Endothelial cell of hepatic sinusoid (primary cell): Measurements from ENCODE around the gene IL1RAP.

Experiments
- in situ Hi-C: cut with HindIII; loops from 2 replicates; pipeline ENCODE4 v1.10.0; 2017; ENCODE audit warnings: low sequenced_read_pairs

The IL1RAP gene

DNA sequence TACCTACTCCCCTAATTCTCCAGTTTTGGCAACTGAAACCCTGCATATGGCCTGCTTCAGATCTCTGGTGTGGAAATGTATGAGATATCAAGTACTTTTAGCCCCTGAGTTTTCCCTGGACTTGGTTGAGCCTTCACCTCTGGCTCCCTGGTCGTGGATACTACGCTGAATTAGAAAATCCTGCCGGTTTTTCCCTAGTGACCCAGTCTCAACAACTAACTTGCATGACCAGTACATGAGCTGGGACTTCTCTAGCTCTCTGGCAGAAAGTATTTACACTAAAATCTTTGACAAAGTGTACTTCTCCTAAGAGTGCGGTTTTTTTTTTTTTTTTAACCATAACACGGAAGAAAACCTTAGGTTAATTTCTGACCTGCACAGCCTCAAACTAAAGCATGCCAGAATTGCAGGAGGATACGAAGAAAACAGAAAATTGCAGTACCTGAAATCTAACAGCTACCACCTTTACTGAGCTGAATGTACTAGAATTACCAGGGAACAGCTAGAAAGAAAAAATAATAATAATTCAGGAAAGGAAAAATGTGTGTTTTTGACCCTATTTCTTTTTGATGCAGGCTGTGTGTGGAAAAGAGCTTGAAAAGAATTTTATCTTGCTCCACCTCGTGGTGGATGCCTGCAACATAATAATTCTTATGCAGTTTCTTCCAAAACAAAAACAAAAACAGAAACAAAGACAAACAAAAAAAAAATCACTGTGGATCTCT lies 183.1 kb downstream of the IL1RAP start:
- in situ Hi-C loops = no loop called here

DNA sequence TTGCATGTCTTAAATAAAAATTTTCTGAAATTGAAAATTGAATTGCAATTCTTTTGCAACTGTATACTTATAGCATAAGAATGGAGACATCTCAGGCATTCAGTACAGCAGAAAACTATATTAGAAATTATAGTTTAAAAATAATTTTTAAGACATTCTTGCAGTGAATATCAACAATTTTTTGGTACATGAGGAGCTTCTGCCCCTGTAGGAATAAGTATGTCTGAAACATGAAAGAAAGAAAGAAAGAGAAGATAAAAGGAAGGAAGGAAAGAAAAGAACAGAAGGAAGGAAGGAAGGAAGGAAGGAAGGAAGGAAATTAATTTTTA lies 183.6 kb downstream of the IL1RAP start:
- in situ Hi-C loops = no loop called here

DNA sequence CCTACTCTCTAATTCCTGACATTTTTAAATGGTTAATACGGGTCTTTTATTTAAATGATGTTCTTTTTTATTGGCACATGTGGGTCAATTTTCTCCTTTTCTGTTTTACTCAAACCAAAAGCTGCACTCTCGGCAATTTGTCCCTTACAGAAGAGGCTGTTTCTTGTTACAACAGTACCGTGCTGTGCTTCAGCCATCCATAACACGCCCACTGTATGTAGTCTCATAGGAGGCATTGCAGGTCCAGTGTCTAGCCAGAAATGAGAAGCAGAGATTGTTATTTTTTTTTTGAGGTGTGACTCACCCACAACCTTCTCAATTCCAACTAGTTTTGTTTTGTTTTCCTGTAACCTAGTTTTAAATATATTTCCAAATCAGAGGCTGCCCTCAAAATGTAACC lies 184.0 kb downstream of the IL1RAP start:
- in situ Hi-C loops = no loop called here

DNA sequence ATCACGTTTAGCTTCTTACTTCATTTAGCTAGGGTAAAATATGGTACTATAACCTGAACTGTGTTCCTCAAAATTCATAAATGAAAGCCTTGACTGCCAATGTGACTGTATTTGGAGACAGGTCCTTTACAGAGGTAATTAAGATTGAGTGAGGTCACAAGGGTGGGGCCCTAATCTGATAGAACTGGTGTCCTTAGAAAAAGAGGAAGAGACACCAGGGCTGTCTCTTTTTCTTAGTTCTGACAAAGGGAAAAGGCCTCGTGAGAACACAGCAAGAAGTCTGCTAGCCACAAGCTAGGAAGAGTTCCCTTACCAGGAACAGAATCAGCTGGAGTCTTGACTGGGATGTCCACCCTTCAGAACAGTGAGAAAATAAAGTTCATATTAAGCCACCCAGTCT lies 185.9 kb downstream of the IL1RAP start:
- in situ Hi-C loops = loop anchor here (25.0 kb wide), 1 partner anchor 737 kb away; no protein-coding TSS in a partner anchor

DNA sequence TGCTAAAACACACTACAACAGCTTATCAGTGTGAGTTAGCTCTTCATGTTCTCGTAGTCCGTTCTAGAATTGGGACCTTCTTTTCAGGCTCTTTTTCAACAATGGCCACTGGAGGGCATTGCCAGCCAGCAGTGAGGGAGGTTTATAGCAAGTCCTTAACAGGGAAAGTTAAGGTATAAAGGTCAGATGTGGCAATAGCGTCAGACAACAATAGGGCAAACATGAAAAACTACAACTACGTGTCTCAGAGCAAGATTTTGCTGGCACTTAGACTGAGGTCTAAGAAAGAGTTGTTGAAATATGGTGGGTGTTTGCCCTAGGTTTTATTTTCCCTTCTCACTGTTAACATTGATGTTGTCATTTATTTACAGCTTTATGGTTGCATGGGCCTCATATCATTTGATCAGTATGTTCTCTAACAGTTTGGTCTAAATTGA lies 187.2 kb downstream of the IL1RAP start:
- in situ Hi-C loops = loop anchor here (25.0 kb wide), 1 partner anchor 739 kb away; no protein-coding TSS in a partner anchor

DNA sequence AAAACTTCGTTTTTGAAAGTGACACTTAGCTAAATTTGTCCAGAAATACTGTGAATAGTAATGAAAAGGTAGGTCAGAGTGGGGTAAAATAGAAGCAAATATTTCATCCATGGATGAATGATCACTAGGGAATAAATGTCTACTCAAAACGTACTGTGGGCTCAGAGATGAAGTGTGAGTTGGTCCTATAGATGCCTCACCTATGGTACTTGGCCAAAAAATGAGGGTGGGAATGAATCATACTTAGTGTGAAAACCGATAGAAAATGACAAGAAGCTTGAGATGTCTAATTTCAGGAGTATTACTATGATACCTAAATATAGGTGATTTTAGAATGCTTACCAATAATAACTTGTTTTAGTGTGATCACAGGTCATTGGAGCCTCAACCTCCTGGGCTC lies 192.7 kb downstream of the IL1RAP start:
- in situ Hi-C loops = loop anchor here (25.0 kb wide), 1 partner anchor 744 kb away; no protein-coding TSS in a partner anchor
